Loucy (cell line): ENCODE results near the gene LYRM4.

ENCODE experiments used
- EZH2phosphoT487 ChIP-seq: fragments of 200-600 bp; IDR thresholded peaks from 2 replicates; pipeline ENCODE4 v1.6.1; 2018; ENCODE audit warnings: antibody characterized with exemption, mild to moderate bottlenecking, moderate library complexity, borderline replicate concordance
- TF ChIP-seq, protein P1 (sequence below): fragments of 200-600 bp; sonication (generic); conservative IDR thresholded peaks from 2 replicates; pipeline ENCODE4 v1.5.1; 2014; ENCODE audit warnings: mild to moderate bottlenecking, antibody characterized with exemption, low read length

DNA sequence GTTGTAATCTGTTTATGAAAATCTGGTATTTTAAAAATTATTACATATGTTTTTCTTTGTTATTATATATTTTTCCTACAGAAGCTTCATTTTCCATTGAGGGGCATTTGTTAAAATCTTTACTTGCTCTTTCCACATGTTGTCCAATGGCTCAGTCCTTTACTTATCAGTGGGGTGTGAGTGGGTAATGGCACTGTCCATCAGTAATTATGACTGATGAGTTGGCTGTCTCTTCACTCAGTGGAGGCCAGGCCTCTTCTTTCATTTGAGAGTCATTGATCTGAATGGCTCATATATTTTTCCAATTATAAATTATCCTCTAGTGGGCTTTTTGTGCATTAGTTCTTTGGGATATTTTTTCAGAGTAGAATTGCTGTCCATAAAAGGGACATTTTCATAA lies 46.3 kb upstream of the LYRM4 start:
- TF ChIP-seq, protein P1, sequence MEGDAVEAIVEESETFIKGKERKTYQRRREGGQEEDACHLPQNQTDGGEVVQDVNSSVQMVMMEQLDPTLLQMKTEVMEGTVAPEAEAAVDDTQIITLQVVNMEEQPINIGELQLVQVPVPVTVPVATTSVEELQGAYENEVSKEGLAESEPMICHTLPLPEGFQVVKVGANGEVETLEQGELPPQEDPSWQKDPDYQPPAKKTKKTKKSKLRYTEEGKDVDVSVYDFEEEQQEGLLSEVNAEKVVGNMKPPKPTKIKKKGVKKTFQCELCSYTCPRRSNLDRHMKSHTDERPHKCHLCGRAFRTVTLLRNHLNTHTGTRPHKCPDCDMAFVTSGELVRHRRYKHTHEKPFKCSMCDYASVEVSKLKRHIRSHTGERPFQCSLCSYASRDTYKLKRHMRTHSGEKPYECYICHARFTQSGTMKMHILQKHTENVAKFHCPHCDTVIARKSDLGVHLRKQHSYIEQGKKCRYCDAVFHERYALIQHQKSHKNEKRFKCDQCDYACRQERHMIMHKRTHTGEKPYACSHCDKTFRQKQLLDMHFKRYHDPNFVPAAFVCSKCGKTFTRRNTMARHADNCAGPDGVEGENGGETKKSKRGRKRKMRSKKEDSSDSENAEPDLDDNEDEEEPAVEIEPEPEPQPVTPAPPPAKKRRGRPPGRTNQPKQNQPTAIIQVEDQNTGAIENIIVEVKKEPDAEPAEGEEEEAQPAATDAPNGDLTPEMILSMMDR = no peak
- TF ChIP-seq EZH2phosphoT487 = no peak
